ENCODE measurements around the gene SPECC1L.

GRCh38 chr22:24326266-24326665 is 55.6 kb downstream of the SPECC1L start:
- TF ChIP-seq EZH2 (IDR thresholded peaks at IDR 0.05) (no peak), CTCF (IDR thresholded peaks at IDR 0.05 in 2 of 3, conservative IDR thresholded peaks at IDR 0.05 in 1 of 3; ENCODE audit: borderline replicate concordance in 1 of 3, insufficient read depth in 1 of 3, low read depth in 2 of 3, low read length in 2 of 3) (no peak), POLR2AphosphoS5 (IDR thresholded peaks at IDR 0.05; ENCODE audit: low read depth, low read length) (no peak)
